Gastrocnemius medialis (tissue), 4 donors: Measurements from ENCODE around the gene RRP7A. TPM values are rescaled to one million over a fixed set of nuclear protein-coding genes. Genes with fewer than 3 reads are reported as not detected.
"Not testable (repeated sequence)": the region's sequence is repeated elsewhere in the genome, so short reads cannot be mapped to it uniquely, and the experiment has no call there.

Experiments
- ATAC-seq, 2 donors: fragments of 150-250 bp; one replicate each; pipeline ENCODE4 v1.9.1; 2016
- DNase-seq, 2 donors: peaks; one replicate each; pipeline ENCODE4 v3.0.0-alpha.2; 2019
- H3K27ac ChIP-seq, 4 donors: fragments of 200-600 bp; sonication (generic); 1 replicate in 1 of 4; 2 replicates in 3 of 4; pipeline ENCODE4 v1.5.1; 2016 to 2018; ENCODE audit warnings: mild to moderate bottlenecking in 2 of 4, moderate library complexity in 1 of 4
- H3K27me3 ChIP-seq, 3 donors: fragments of 200-600 bp; sonication (generic) in 2 of 3; 1 replicate in 1 of 3; 2 replicates in 2 of 3; pipeline versions ENCODE4 v1.5.1 to v1.6.0; 2016 to 2019; ENCODE audit warnings: mild to moderate bottlenecking in 1 of 3, moderate library complexity in 1 of 3
- H3K36me3 ChIP-seq, 2 donors: fragments of 200-600 bp; sonication (generic) in 1 of 2; one replicate each; pipeline ENCODE4 v1.5.1; 2017 to 2018
- H3K4me1 ChIP-seq, 2 donors: fragments of 200-600 bp; sonication (generic) in 1 of 2; one replicate each; pipeline ENCODE4 v1.5.1; 2016 to 2017; ENCODE audit warnings: mild to moderate bottlenecking in 2 of 2
- H3K4me3 ChIP-seq, 4 donors: fragments of 200-600 bp; sonication (generic) in 3 of 4; 1 replicate in 1 of 4; 2 replicates in 3 of 4; pipeline ENCODE4 v1.5.1; 2016 to 2019; ENCODE audit warnings: mild to moderate bottlenecking in 2 of 4
- H3K9me3 ChIP-seq, 3 donors: fragments of 200-600 bp; sonication (generic) in 2 of 3; 1 replicate in 1 of 3; 2 replicates in 2 of 3; pipeline ENCODE4 v1.5.1; 2016 to 2019
- POLR2A ChIP-seq, 2 donors: fragments of 450-650 bp; IDR thresholded peaks; one replicate each; pipeline ENCODE4 v1.6.1; 2017; ENCODE audit warnings: antibody characterized with exemption in 2 of 2, mild to moderate bottlenecking in 2 of 2, moderate library complexity in 2 of 2
- in situ Hi-C, 4 donors: fragments of 200-750 bp; cut with MboI; loops; one replicate each; pipeline versions ENCODE4 v1.15.0 to v1.8.0; 2017; ENCODE audit warnings: low sequenced_read_pairs in 4 of 4
- intact Hi-C: fragments of 100-400 bp; cut with DNase I; formaldehyde crosslinking; loops from one replicate; pipeline ENCODE4 v1.15.1; 2023; ENCODE audit warnings: low total_unique reads
- total RNA-seq, 4 donors: library from RNA; depleted of rRNA; stranded (reverse); fragments of >200 nt; gene quantifications; one replicate each; pipeline versions ENCODE4 v1.1.0 to v1.2.3, GENCODE V29; 2016
- TF ChIP-seq, protein P1 (sequence below), 5 experiments: fragments of 450-650 bp in 3 of 5; fragments of 200-600 bp in 2 of 5; sonication (generic) in 2 of 5; IDR thresholded peaks in 4 of 5; conservative IDR thresholded peaks in 1 of 5; 1 replicate in 4 of 5; 2 replicates in 1 of 5; pipeline ENCODE4 v1.5.1; 2016 to 2019; ENCODE audit warnings: antibody characterized with exemption in 5 of 5, mild to moderate bottlenecking in 3 of 5, moderate library complexity in 3 of 5

Gene RRP7A
- total RNA-seq, 4 donors from 2014 or later: 11.9 to 27.3 (median 15.8) TPM

DNA sequence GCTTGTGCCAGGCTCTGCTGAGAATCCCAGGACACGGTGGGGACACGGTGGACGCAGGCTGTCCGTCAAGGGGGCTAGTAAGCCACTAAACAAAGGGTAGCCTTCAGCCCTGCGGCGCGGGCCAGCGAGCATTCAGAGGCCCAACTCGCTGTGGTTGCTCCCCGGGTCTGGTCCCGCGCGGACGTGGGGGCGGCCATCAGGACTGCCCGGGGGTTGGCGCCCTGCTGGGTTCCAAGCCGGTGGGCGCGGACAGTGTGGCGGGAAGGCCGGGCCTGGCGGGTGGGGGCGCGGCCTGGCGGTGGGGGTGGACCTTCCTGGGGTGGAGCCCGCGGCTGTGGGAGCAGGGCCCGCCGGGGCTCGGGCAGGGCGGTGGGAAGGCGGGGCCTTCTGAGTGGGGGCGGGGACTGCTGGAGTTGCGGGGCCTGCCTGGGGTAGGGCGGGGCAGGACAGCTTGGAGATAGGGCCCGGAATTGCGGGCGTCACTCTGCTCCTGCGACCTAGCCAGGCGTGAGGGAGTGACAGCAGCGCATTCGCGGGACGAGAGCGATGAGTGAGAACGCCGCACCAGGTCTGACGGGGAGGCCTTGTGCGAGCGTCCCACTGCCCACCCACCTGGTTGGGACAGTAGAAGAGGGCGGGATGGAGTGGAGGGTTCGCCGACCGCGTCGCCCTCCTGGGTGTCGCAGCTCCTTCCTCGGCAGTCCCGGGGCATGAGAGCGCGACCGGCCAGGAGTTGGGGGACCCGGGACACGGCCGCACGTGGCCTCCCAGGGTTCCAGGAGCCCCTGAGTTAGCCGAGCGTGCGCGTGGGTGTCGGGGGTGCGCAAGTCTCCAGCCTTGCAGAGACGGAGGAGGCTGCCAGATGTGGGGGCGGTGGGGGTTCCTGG, 34.1 kb upstream of the RRP7A start, which contains the start of gene SERHL2:
Gene SERHL2, plus strand, starts transcription at position 482 of the 887 bp plus-strand sequence. Its CDS starts 65 bp downstream, at position 547.
- H3K36me3 ChIP-seq: no peaks in the 10 kb centered on the region
- no peaks in the 10 kb centered on the region for H3K9me3 ChIP-seq
- DNase-seq (peak; percentile 62 to 87), ATAC-seq (peak; percentile 83 to 90)
- peak within 1 kb of the TSS in 3 of 4 donors; percentile 15 to 48 (median 46) for H3K27ac ChIP-seq
- H3K4me1 ChIP-seq: peaks cover 0 to 6% of the 10 kb centered on the region in 2 donors
- TF ChIP-seq POLR2A (IDR thresholded peaks at IDR 0.05): peak; percentile 32 to 42
- TF ChIP-seq, protein P1, sequence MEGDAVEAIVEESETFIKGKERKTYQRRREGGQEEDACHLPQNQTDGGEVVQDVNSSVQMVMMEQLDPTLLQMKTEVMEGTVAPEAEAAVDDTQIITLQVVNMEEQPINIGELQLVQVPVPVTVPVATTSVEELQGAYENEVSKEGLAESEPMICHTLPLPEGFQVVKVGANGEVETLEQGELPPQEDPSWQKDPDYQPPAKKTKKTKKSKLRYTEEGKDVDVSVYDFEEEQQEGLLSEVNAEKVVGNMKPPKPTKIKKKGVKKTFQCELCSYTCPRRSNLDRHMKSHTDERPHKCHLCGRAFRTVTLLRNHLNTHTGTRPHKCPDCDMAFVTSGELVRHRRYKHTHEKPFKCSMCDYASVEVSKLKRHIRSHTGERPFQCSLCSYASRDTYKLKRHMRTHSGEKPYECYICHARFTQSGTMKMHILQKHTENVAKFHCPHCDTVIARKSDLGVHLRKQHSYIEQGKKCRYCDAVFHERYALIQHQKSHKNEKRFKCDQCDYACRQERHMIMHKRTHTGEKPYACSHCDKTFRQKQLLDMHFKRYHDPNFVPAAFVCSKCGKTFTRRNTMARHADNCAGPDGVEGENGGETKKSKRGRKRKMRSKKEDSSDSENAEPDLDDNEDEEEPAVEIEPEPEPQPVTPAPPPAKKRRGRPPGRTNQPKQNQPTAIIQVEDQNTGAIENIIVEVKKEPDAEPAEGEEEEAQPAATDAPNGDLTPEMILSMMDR (IDR thresholded peaks at IDR 0.05 in 4 of 5, conservative IDR thresholded peaks at IDR 0.05 in 1 of 5): no peak
- intact Hi-C loops: loop anchor here (2.0 kb wide), 1 partner anchor 21 kb away; no protein-coding TSS in a partner anchor
- H3K27me3 ChIP-seq: no peaks in the 10 kb centered on the region
- peak within 1 kb of the TSS; percentile 60 to 76 (median 62) for H3K4me3 ChIP-seq
- in situ Hi-C loops: no loop called here

DNA sequence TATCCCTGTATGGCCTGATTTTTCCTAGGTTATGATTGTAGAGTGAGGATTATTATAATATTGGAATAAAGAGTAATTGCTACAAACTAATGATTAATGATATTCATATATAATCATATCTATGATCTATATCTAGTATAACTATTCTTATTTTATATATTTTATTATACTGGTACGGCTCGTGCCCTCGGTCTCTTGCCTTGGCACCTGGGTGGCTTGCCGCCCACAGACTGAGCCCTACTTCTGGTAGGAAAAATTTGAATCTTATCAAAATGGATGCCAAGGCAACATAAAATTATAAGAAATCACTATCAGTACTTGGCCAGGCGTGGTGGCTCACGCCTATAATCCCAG, 32.7 kb upstream of the RRP7A start:
- H3K4me1 ChIP-seq, H3K9me3 ChIP-seq, H3K36me3 ChIP-seq, H3K4me3 ChIP-seq, ATAC-seq, H3K27me3 ChIP-seq, DNase-seq, in situ Hi-C loops, H3K27ac ChIP-seq: not testable (repeated sequence)
- intact Hi-C loops: loop anchor here (2.0 kb wide), 1 partner anchor 19 kb away; no protein-coding TSS in a partner anchor

DNA sequence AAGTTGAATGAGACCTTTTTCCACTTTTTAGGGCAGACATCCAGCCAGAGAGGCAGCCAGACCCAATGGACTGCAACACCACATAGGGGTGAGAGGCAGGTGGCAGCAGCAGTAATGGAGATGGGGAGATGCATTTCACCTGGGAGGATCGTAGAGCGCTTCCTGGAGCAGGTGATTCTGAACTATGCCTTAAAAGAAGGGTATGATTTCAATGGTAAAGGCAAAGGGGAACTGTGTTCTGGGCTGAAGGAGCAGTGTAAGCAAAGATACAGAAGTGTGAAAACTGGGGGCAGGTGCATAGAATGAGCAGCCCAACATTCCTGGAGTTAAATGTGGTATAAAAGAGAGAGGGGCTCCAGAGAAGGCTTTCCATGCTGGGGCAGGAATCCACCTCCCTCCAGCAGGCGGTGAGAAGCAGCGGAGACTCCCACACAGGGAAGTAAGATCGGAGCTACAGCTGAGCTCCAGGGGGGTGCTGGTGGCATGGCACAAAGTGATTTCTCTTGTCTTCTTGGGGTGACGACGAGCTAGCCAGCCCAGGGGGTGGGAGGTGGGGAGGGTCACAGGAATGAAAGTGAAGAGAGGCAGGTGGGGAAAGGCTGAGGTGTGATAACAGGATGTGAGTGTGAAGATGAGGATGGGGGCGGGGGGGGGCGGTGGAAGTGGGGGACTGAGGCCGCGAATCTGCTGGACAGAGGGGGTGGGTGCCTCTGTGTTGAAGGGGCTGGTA, 29.9 kb upstream of the RRP7A start:
- H3K36me3 ChIP-seq: no peaks in the 10 kb centered on the region
- peaks cover 0 to 6% of the 10 kb centered on the region in 2 donors for H3K4me1 ChIP-seq
- H3K9me3 ChIP-seq: no peaks in the 10 kb centered on the region
- DNase-seq (no peak), ATAC-seq (no peak)
- H3K27me3 ChIP-seq: no peaks in the 10 kb centered on the region
- TF ChIP-seq, protein P1 (IDR thresholded peaks at IDR 0.05 in 4 of 5, conservative IDR thresholded peaks at IDR 0.05 in 1 of 5): no peak
- TF ChIP-seq POLR2A (IDR thresholded peaks at IDR 0.05): no peak
- H3K4me3 ChIP-seq: no peak overlapping the region
- no peak overlapping the region for H3K27ac ChIP-seq
- in situ Hi-C loops (no loop called here), intact Hi-C loops (no loop called here)

DNA sequence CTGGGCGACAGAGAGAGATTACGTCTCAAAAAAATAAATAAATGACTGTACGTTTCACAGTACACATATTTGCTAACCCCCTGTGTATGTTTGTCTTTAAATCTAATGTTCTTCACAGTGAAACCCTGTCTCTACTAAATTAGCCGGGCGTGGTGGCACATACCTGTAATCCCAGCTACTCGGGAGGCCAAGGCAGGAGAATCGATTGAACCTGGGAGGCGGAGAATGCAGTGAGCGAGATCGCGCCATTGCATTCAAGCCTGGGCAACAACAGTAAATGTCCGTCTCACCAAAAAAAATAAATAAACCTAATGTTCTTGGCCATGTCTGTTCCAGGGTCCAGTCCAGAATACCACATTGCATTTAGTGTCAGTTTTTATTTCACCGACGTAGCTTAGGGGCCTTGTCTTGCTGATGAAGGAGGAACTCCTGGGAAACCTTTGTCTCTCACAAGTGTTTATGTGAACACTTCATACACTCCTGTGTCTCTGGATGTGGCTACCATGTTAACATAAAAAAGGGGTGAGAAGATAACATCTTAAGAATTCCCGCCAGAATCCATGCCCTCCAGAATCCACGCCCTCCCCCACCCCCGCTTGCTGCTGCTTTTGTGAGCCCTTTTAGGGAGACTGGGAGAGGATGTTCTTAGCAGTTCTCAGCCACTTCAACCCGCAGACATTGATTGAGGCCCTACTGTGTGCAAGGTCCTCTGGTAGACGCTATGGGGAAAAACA, 29.2 kb upstream of the RRP7A start:
- intact Hi-C loops: no loop called here
- no peak for ATAC-seq
- in situ Hi-C loops: no loop called here

DNA sequence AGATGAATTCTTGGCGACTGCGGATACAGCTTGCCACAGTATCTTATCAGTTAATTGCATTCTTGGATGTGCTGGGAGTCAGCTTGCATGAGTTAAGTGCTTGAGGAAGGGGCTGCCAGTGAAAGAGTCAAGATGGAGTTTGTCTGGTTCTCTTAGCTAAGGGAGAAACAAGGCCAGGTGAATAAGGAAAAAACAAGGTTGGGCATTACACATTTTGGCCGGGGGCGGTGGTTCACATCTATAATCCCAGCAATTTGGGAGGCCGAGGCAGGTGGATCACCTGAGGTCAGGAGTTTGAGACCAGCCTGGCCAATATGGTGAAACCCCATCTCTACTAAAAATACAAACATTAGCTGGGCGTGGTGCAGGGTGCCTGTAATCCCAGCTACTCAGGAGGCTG, 28.5 kb upstream of the RRP7A start:
- H3K36me3 ChIP-seq, H3K4me1 ChIP-seq, H3K27me3 ChIP-seq, in situ Hi-C loops, H3K9me3 ChIP-seq, DNase-seq, intact Hi-C loops, ATAC-seq, H3K4me3 ChIP-seq, H3K27ac ChIP-seq: not testable (repeated sequence)

More for the DNA sequence above, 29.2 kb upstream of the RRP7A start:
- H3K4me1 ChIP-seq: no peaks in the 10 kb centered on the region
- DNase-seq: no peak
- no peak for TF ChIP-seq POLR2A (IDR thresholded peaks at IDR 0.05)
- TF ChIP-seq, protein P1 (IDR thresholded peaks at IDR 0.05 in 4 of 5, conservative IDR thresholded peaks at IDR 0.05 in 1 of 5): no peak
- no peaks in the 10 kb centered on the region for H3K27me3 ChIP-seq
- no peaks in the 10 kb centered on the region for H3K36me3 ChIP-seq
- no peaks in the 10 kb centered on the region for H3K9me3 ChIP-seq
- no peak overlapping the region for H3K27ac ChIP-seq
- no peak overlapping the region for H3K4me3 ChIP-seq
